Suprapubic skin (tissue), 4 donors: Measurements from ENCODE around the gene SOSTDC1. TPM values are rescaled to one million over a fixed set of nuclear protein-coding genes. Genes with fewer than 3 reads are reported as not detected.

Source experiments
- DNase-seq, 2 donors: peaks; one replicate each; pipeline ENCODE4 v3.0.0-alpha.2; 2019; ENCODE audit warnings: low spot score in 2 of 2
- H3K27ac ChIP-seq: fragments of 200-600 bp; sonication (generic); one replicate; pipeline ENCODE4 v1.5.1; 2019
- H3K27me3 ChIP-seq: fragments of 200-600 bp; sonication (generic); one replicate; pipeline ENCODE4 v1.5.1; 2019
- H3K36me3 ChIP-seq: fragments of 200-600 bp; sonication (generic); one replicate; pipeline ENCODE4 v1.5.1; 2019
- H3K4me1 ChIP-seq: fragments of 200-600 bp; sonication (generic); one replicate; pipeline ENCODE4 v1.5.1; 2019
- H3K4me3 ChIP-seq: fragments of 200-600 bp; sonication (generic); one replicate; pipeline ENCODE4 v1.5.1; 2019; ENCODE audit warnings: mild to moderate bottlenecking
- H3K9me3 ChIP-seq: fragments of 200-600 bp; sonication (generic); one replicate; pipeline ENCODE4 v1.5.1; 2019
- EP300 ChIP-seq: sonication (generic); formaldehyde crosslinking; IDR thresholded peaks from one replicate; pipeline ENCODE4 v1.6.1; 2017; ENCODE audit warnings: antibody characterized with exemption
- POLR2A ChIP-seq, 2 donors: fragments of 450-650 bp; IDR thresholded peaks; one replicate each; pipeline ENCODE4 v1.6.1; 2017; ENCODE audit warnings: antibody characterized with exemption in 2 of 2, mild to moderate bottlenecking in 2 of 2, moderate library complexity in 2 of 2
- POLR2AphosphoS5 ChIP-seq, 3 donors: sonication (generic); formaldehyde crosslinking; IDR thresholded peaks; one replicate each; pipeline ENCODE4 v1.6.1; 2017; ENCODE audit warnings: antibody characterized with exemption in 3 of 3
- WGBS: methylation state at CpG from one replicate; pipeline ENCODE4 v1.1.5; 2018; 5-methylcytosine and 5-hydroxymethylcytosine counted together
- total RNA-seq, 4 donors: library from RNA; depleted of rRNA; stranded (reverse); fragments of >200 nt; gene quantifications; one replicate each; pipeline ENCODE4 v1.1.0, GENCODE V29; 2016
- TF ChIP-seq, protein P1 (sequence below), 2 donors: fragments of 200-600 bp in 1 of 2; fragments of 450-650 bp in 1 of 2; sonication (generic) in 1 of 2; IDR thresholded peaks; one replicate each; pipeline ENCODE4 v1.5.1; 2016 to 2019; ENCODE audit warnings: antibody characterized with exemption in 2 of 2, mild to moderate bottlenecking in 1 of 2, moderate library complexity in 1 of 2

Gene SOSTDC1
- total RNA-seq, 4 donors from 2014 or later: 14.7 to 40.5 (median 23.4) TPM

DNA sequence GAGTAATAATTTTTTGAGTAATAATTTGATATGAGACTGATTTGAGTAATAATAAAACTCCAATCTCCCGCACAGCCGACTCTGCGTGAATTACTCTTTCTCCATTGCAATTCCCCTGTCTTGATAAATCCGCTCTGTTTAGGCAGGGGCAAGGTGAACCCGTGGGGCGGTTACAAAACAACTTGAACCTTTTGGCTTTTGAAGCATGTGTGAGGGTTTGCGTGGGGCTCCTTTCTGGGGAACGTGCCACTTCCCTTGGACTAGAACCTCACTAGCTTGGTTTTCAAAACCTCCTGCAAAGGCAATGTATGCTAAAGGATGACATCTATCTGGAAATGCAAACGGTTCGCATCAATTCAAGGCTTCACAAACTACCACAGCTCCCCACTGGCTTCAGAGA lies 45.7 kb downstream of the SOSTDC1 start:
- Histone ChIP-seq H3K27ac (peak overlapping the region; percentile 98), H3K4me1 (peaks cover 23% of the 10 kb centered on the region), H3K36me3 (no peaks in the 10 kb centered on the region), H3K4me3 (peak overlapping the region; percentile 63), H3K27me3 (no peaks in the 10 kb centered on the region), H3K9me3 (no peaks in the 10 kb centered on the region)
- TF ChIP-seq EP300: no peak
- 66% methylated on average over 10 of the region's 10 CpGs for WGBS
- DNase-seq: no peak

DNA sequence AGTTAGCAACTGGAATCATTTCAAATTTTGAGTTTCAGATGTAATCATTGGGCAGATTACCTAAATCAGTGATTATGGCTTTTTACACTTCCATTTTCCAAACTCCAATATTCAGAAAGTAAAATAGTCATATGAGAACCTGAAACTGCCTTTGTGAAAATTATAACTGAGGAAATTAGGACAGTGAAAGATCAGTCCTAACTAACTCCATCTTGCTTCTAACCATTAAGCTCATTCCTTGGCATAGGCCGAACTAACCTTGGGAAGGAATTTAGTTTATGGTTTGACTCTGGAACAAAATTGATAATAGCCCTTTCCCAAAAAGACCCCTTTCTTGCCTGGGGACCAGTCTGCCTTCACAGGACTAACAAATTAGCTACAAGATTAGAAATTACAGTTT lies 46.4 kb downstream of the SOSTDC1 start:
- no peak for DNase-seq
- Histone ChIP-seq H3K36me3 (no peaks in the 10 kb centered on the region), H3K27ac (no peak overlapping the region), H3K27me3 (no peaks in the 10 kb centered on the region), H3K4me1 (peaks cover 23% of the 10 kb centered on the region), H3K9me3 (no peaks in the 10 kb centered on the region), H3K4me3 (no peak overlapping the region)
- TF ChIP-seq POLR2A (IDR thresholded peaks at IDR 0.05) (no peak), POLR2AphosphoS5 (IDR thresholded peaks at IDR 0.05) (no peak), EP300 (no peak)
- TF ChIP-seq, protein P1, sequence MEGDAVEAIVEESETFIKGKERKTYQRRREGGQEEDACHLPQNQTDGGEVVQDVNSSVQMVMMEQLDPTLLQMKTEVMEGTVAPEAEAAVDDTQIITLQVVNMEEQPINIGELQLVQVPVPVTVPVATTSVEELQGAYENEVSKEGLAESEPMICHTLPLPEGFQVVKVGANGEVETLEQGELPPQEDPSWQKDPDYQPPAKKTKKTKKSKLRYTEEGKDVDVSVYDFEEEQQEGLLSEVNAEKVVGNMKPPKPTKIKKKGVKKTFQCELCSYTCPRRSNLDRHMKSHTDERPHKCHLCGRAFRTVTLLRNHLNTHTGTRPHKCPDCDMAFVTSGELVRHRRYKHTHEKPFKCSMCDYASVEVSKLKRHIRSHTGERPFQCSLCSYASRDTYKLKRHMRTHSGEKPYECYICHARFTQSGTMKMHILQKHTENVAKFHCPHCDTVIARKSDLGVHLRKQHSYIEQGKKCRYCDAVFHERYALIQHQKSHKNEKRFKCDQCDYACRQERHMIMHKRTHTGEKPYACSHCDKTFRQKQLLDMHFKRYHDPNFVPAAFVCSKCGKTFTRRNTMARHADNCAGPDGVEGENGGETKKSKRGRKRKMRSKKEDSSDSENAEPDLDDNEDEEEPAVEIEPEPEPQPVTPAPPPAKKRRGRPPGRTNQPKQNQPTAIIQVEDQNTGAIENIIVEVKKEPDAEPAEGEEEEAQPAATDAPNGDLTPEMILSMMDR (IDR thresholded peaks at IDR 0.05): no peak
- WGBS: 100% methylated on average over 1 of the region's 1 CpG

DNA sequence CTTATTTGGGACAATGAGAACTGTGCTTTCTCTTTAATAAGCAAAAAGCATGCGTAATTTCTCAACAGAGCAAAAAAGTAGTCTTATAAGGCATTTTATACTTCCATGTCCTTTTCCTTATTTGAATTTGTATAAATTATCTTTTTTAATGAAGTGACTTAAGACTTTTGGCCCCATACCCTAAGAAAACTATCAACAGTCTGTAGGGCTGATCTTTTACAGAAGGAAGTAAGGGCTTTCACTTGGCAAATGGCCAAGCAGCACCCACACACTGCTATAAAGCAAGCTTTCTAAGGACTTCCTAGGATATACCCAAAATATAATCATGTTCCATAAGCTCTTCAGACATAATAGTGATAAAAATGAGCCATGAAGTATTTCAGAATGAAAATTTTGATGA lies 47.6 kb downstream of the SOSTDC1 start:
- no peak for DNase-seq

DNA sequence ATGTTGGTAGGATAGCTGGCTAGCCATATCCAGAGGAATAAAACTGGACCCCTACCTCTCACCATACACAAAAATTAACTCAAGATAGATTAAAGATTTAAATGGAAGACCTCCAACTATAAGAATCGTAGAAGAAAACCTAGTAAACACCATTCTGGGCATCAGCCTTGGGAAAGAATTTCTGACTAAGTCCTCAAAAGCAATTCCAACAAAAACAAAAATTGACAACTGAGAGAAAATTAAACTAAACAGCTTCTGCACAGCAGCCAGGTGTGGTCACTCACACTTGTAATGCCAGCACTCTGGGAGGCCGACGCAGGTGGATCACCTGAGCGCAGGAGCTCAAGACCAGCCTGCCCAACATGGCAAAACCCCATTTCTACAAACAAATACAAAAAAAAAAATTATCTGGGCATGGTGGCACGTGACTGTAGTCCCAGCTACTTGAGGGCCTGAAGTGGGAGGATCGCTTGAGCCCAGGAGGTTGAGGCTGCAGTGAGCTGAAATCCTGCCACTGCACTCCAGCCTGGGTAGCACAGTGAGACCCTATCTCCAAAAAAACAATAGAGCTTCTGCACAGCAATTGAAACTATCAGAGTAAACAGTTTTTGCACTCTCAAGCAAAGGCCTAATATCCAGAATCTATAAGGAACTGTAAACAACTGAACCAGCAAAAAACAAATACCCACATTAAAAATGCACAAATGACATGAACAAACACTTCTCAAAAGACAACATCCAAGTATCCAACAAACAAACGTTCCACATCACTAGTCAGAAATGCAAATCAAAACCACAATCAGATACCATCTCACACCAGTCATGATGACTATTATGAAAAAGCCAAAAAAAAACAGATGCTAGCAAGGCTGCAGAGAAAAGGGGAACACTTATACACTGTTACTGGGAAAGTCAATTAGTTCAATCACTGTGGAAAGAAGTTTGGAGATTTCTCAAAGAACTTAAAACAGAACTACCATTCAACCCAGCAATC lies 49.0 kb downstream of the SOSTDC1 start:
- WGBS: 78% methylated on average over 7 of the region's 7 CpGs
- Histone ChIP-seq H3K4me1 (peaks cover 16% of the 10 kb centered on the region), H3K27me3 (no peaks in the 10 kb centered on the region), H3K4me3 (no peak overlapping the region), H3K36me3 (no peaks in the 10 kb centered on the region), H3K9me3 (no peaks in the 10 kb centered on the region), H3K27ac (no peak overlapping the region)
- DNase-seq: no peak
- TF ChIP-seq POLR2A (IDR thresholded peaks at IDR 0.05) (no peak), EP300 (no peak), POLR2AphosphoS5 (IDR thresholded peaks at IDR 0.05) (no peak)
- TF ChIP-seq, protein P1 (IDR thresholded peaks at IDR 0.05): no peak

More for the DNA sequence above, 47.6 kb downstream of the SOSTDC1 start:
- H3K27ac ChIP-seq: no peak overlapping the region
- TF ChIP-seq POLR2A (IDR thresholded peaks at IDR 0.05): no peak
- no peak for TF ChIP-seq EP300
- TF ChIP-seq, protein P1 (IDR thresholded peaks at IDR 0.05): no peak
- TF ChIP-seq POLR2AphosphoS5 (IDR thresholded peaks at IDR 0.05): no peak
- H3K9me3 ChIP-seq: no peaks in the 10 kb centered on the region
- peaks cover 23% of the 10 kb centered on the region for H3K4me1 ChIP-seq
- H3K27me3 ChIP-seq: no peaks in the 10 kb centered on the region
- H3K4me3 ChIP-seq: no peak overlapping the region
- H3K36me3 ChIP-seq: no peaks in the 10 kb centered on the region
- 90% methylated on average over 1 of the region's 1 CpG for WGBS

DNA sequence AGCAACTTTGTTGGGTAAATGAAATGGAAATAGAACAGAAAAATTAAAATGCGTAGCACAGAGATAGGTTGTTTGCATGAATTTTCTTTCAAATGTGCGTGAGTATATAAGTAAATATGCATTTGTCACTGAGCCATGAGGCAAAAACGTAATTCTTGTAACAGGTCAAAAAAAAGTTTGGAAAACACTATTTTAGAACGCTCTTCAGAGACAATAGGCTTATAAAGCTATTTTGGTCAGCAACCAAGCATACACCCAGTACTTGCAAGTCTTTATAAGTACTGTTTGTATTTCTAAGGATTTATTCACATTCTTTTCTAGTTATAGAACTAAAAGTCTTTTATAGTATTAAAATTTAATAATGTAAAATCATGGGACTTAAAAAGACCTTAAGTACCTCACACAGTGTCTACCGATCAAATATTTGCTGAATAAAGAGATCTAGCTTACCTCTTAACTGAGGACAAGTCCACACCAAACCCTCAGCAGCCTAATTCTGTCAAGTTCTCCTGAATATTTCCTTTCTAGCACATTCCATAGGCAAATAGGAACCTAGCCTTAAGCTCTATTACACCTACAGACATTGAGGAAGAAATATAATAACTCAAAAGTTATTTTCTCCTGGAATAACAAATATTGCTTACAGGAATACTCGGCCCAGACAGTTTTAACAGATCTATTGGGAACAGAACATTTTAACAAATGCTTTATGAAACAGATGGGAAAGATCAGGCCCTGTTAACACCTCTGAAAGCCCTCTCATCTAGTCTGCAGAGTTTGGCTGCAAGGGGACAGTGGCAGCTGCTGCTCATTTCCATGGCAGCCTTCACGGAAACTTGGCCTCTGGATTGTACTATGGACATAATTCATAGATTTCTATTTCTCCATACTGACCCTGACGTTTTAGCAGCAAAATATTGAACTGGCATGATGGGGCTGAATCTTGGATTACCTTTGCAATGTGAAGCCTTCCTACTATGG lies 53.0 kb downstream of the SOSTDC1 start:
- Histone ChIP-seq H3K36me3 (no peaks in the 10 kb centered on the region), H3K27ac (no peak overlapping the region), H3K9me3 (no peaks in the 10 kb centered on the region), H3K4me1 (no peaks in the 10 kb centered on the region), H3K27me3 (no peaks in the 10 kb centered on the region), H3K4me3 (no peak overlapping the region)
- no peak for TF ChIP-seq POLR2A (IDR thresholded peaks at IDR 0.05)
- no peak for TF ChIP-seq EP300
- TF ChIP-seq, protein P1 (IDR thresholded peaks at IDR 0.05): no peak
- TF ChIP-seq POLR2AphosphoS5 (IDR thresholded peaks at IDR 0.05): no peak
- WGBS: 68% methylated on average over 8 of the region's 8 CpGs
- DNase-seq: no peak

Other genes with a start within 250 kb of the SOSTDC1 start
- gene CRPPA, start 44.2 kb downstream of the SOSTDC1 start, total RNA-seq: 1 to 10 TPM in 3 of 4 donors, under 1 TPM in 1; 0.95 to 2.0 (median 1.6) TPM
- not detected for gene LRRC72, start 61.1 kb upstream of the SOSTDC1 start, total RNA-seq
- 10 to 100 TPM in 1 of 4 donors, 1 to 10 TPM in 3; 5.2 to 16.2 (median 9.4) TPM for gene ANKMY2, start 180.0 kb upstream of the SOSTDC1 start, total RNA-seq
- gene BZW2, start 180.4 kb upstream of the SOSTDC1 start, total RNA-seq: 10 to 100 TPM; 60.5 to 97.9 (median 84.4) TPM